Measurements from ENCODE around the gene SLC12A8. TPM values are rescaled to one million over a fixed set of nuclear protein-coding genes. Genes with fewer than 3 reads are reported as not detected.
A peak's percentile ranks its signal among the peaks of the same experiment; 100 is the strongest.

The SLC12A8 gene
- total and polyA plus RNA-seq, 2 donors (not counting 1 experiment from before 2014, with no cell fraction given): 15.1 to 19.5 TPM

GRCh38 chr3:125052624-125053303 lies 159.8 kb downstream of the SLC12A8 start:
- Histone ChIP-seq H3K9me3 (ENCODE audit: control insufficient read depth, insufficient read depth, low read depth, low read length) (no peaks in the 10 kb centered on the region), H3K9ac (ENCODE audit: insufficient read depth, low read length) (peak overlapping the region; percentile 85), H2AFZ (ENCODE audit: low read length) (no peak overlapping the region), H3K36me3 (ENCODE audit: control insufficient read depth, insufficient read depth, low read length) (peaks cover 2% of the 10 kb centered on the region), H3K4me3 (replicated peaks in 1 of 4; ENCODE audit: control extremely low read depth in 1 of 4, insufficient read depth in 1 of 4, low read depth in 3 of 4, low read length in 4 of 4) (peak overlapping the region; percentile 65 to 97 (median 84)), H3K27ac (ENCODE audit: insufficient read depth, low read length) (peak overlapping the region; percentile 87), H3K4me2 (ENCODE audit: extremely low read depth, insufficient read depth, low read length) (peak overlapping the region; percentile 92), H3K27me3 (ENCODE audit: control insufficient read depth, insufficient read depth, low read length) (no peaks in the 10 kb centered on the region), H3K4me1 (ENCODE audit: control insufficient read depth, extremely low read depth, insufficient read depth, low read length) (peaks cover 27% of the 10 kb centered on the region), H4K20me1 (ENCODE audit: control insufficient read depth, extremely low read depth, insufficient read depth, low read length) (no peaks in the 10 kb centered on the region), H3K79me2 (ENCODE audit: control insufficient read depth, insufficient read depth, low read length) (peaks cover 69% of the 10 kb centered on the region)
- TF ChIP-seq EZH2 (IDR thresholded peaks at IDR 0.05; ENCODE audit: low read length, missing control alignments): no peak
- TF ChIP-seq CTCF (conservative IDR thresholded peaks at IDR 0.05 in 1 of 2, IDR thresholded peaks at IDR 0.05 in 1 of 2; ENCODE audit: low read depth in 1 of 2, low read length in 2 of 2): no peak
- peak; percentile 77 to 94 for DNase-seq (ENCODE audit: low read depth in 2 of 2)

DNA sequence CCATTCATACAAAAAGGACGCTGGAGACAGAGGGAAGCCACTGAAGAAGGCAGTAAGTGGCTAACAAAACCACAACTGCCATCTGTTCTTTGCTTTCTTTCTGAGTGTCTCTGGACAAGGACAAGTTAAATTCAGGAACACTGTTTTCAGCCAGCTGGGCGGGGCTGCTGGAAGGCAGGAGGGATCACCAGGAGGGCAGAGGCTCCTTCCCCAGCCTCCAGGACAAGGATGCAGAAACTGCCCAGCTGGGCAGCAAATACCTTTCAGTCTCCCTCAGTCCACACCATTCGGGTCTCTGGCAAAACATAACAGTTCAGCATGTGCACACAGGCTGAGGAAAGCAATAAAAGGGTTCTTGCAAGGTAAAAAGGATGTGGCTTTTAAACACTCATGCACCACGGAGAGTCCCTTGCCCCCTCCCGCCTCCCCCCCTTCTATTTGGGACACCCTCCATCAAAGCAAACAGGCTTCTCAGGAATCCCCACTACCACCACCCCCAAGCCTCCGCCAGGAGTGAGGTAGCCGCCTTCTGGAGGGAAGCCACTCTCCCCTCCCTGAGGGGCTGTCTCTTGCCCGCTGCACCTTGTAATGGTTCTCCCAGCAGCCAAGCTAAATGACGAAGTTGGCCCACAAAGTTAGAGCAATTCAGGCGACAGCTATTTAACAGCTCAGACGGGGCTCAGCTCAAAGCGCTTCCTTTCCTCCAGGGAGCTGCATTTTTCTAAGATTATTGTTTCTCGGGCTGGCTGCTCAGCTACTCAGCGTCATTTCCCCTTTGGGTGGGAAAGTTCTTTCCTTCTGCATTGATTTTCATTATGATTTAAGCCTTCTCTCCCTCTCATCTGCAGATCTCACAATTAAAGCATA lies 160.6 kb downstream of the SLC12A8 start:
- no peaks in the 10 kb centered on the region for H3K9me3 ChIP-seq (ENCODE audit: control insufficient read depth, insufficient read depth, low read depth, low read length)
- peaks cover 77% of the 10 kb centered on the region for H3K79me2 ChIP-seq (ENCODE audit: control insufficient read depth, insufficient read depth, low read length)
- TF ChIP-seq EZH2 (IDR thresholded peaks at IDR 0.05; ENCODE audit: low read length, missing control alignments) (no peak), CTCF (conservative IDR thresholded peaks at IDR 0.05 in 1 of 2, IDR thresholded peaks at IDR 0.05 in 1 of 2; ENCODE audit: low read depth in 1 of 2, low read length in 2 of 2) (no peak)
- peak overlapping the region; percentile 92 for H3K4me2 ChIP-seq (ENCODE audit: extremely low read depth, insufficient read depth, low read length)
- H3K4me3 ChIP-seq (replicated peaks in 1 of 4; ENCODE audit: control extremely low read depth in 1 of 4, insufficient read depth in 1 of 4, low read depth in 3 of 4, low read length in 4 of 4): peak overlapping the region; percentile 65 to 97 (median 84)
- no peaks in the 10 kb centered on the region for H4K20me1 ChIP-seq (ENCODE audit: control insufficient read depth, extremely low read depth, insufficient read depth, low read length)
- peaks cover 7% of the 10 kb centered on the region for H3K36me3 ChIP-seq (ENCODE audit: control insufficient read depth, insufficient read depth, low read length)
- H3K27me3 ChIP-seq (ENCODE audit: control insufficient read depth, insufficient read depth, low read length): no peaks in the 10 kb centered on the region
- DNase-seq (ENCODE audit: low read depth in 2 of 2): peak; percentile 71 to 95
- peak overlapping the region; percentile 87 for H3K27ac ChIP-seq (ENCODE audit: insufficient read depth, low read length)
- H3K4me1 ChIP-seq (ENCODE audit: control insufficient read depth, extremely low read depth, insufficient read depth, low read length): peaks cover 26% of the 10 kb centered on the region
- H2AFZ ChIP-seq (ENCODE audit: low read length): no peak overlapping the region
- peak overlapping the region; percentile 30 for H3K9ac ChIP-seq (ENCODE audit: insufficient read depth, low read length)

- Histone ChIP-seq H3K9ac (ENCODE audit: insufficient read depth, low read length) (peak overlapping the region; percentile 21), H3K4me1 (ENCODE audit: control insufficient read depth, extremely low read depth, insufficient read depth, low read length) (peaks cover 25% of the 10 kb centered on the region), H3K79me2 (ENCODE audit: control insufficient read depth, insufficient read depth, low read length) (peaks cover 84% of the 10 kb centered on the region), H3K36me3 (ENCODE audit: control insufficient read depth, insufficient read depth, low read length) (peaks cover 9% of the 10 kb centered on the region), H3K9me3 (ENCODE audit: control insufficient read depth, insufficient read depth, low read depth, low read length) (no peaks in the 10 kb centered on the region), H3K4me2 (ENCODE audit: extremely low read depth, insufficient read depth, low read length) (peak overlapping the region; percentile 92), H4K20me1 (ENCODE audit: control insufficient read depth, extremely low read depth, insufficient read depth, low read length) (no peaks in the 10 kb centered on the region), H3K27ac (ENCODE audit: insufficient read depth, low read length) (peak overlapping the region; percentile 87), H2AFZ (ENCODE audit: low read length) (no peak overlapping the region), H3K27me3 (ENCODE audit: control insufficient read depth, insufficient read depth, low read length) (no peaks in the 10 kb centered on the region), H3K4me3 (replicated peaks in 1 of 4; ENCODE audit: control extremely low read depth in 1 of 4, insufficient read depth in 1 of 4, low read depth in 3 of 4, low read length in 4 of 4) (peak overlapping the region in 3 of 4 experiments; percentile 78 to 97 (median 91))
- DNase-seq (ENCODE audit: low read depth in 2 of 2): no peak
- TF ChIP-seq EZH2 (IDR thresholded peaks at IDR 0.05; ENCODE audit: low read length, missing control alignments) (no peak), CTCF (conservative IDR thresholded peaks at IDR 0.05 in 1 of 2, IDR thresholded peaks at IDR 0.05 in 1 of 2; ENCODE audit: low read depth in 1 of 2, low read length in 2 of 2) (no peak)
Measured at GRCh38 chr3:125051205-125051604, 161.3 kb downstream of the SLC12A8 start.
